H9 (cell line): ENCODE data around the gene SCTR. TPM values are rescaled to one million over a fixed set of nuclear protein-coding genes. Genes with fewer than 3 reads are reported as not detected.

Source experiments
- DNase-seq: peaks from one replicate; pipeline ENCODE4 v3.0.0-alpha.2; 2017
- H2AFZ ChIP-seq: one replicate; pipeline ENCODE4 v1.6.1; 2013; ENCODE audit warnings: mild to moderate bottlenecking, low read length, control low read depth, moderate library complexity
- H2AK5ac ChIP-seq: 2 replicates; pipeline ENCODE4 v1.6.1; 2013; ENCODE audit warnings: low read length, control low read depth, mixed read lengths; ENCODE audit not compliant: insufficient read length
- H2BK120ac ChIP-seq: one replicate; pipeline ENCODE4 v1.6.1; 2013; ENCODE audit warnings: low read depth, mild to moderate bottlenecking, low read length, control low read depth, inconsistent platforms; ENCODE audit not compliant: poor library complexity, severe bottlenecking
- H2BK12ac ChIP-seq: 2 replicates; pipeline ENCODE4 v1.6.1; 2013; ENCODE audit warnings: low read length, control low read depth, mixed read lengths, low read depth; ENCODE audit not compliant: insufficient read length
- H2BK15ac ChIP-seq: 2 replicates; pipeline ENCODE4 v1.6.1; 2013; ENCODE audit warnings: low read depth, low read length, control low read depth
- H2BK20ac ChIP-seq: one replicate; pipeline ENCODE4 v1.6.1; 2013; ENCODE audit warnings: low read depth, mild to moderate bottlenecking, low read length, control low read depth, inconsistent platforms; ENCODE audit not compliant: poor library complexity, severe bottlenecking
- H2BK5ac ChIP-seq: 2 replicates; pipeline ENCODE4 v1.6.1; 2013; ENCODE audit warnings: low read length, control low read depth, mixed read lengths; ENCODE audit not compliant: insufficient read length
- H3K14ac ChIP-seq: 2 replicates; pipeline ENCODE4 v1.6.1; 2013; ENCODE audit warnings: low read length, control low read depth; ENCODE audit not compliant: insufficient read depth
- H3K18ac ChIP-seq: 2 replicates; pipeline ENCODE4 v1.6.1; 2013; ENCODE audit warnings: low read depth, mild to moderate bottlenecking, mixed read lengths, low read length, control low read depth; ENCODE audit not compliant: insufficient read length
- H3K23ac ChIP-seq: 2 replicates; pipeline ENCODE4 v1.6.1; 2013; ENCODE audit warnings: low read length, control low read depth, mixed read lengths, low read depth; ENCODE audit not compliant: insufficient read length
- H3K23me2 ChIP-seq: 2 replicates; pipeline ENCODE4 v1.6.1; 2013; ENCODE audit warnings: low read depth, mild to moderate bottlenecking, mixed read lengths, low read length, control low read depth; ENCODE audit not compliant: insufficient read length, poor library complexity, severe bottlenecking
- H3K27ac ChIP-seq: 2 replicates; pipeline ENCODE4 v1.5.1; 2013; ENCODE audit warnings: low read length, control low read depth, mixed read lengths, low read depth; ENCODE audit not compliant: insufficient read length
- H3K27me3 ChIP-seq: 2 replicates; pipeline ENCODE4 v1.6.1; 2013; ENCODE audit warnings: low read length, control low read depth, inconsistent platforms; ENCODE audit not compliant: insufficient read depth
- H3K4ac ChIP-seq: 2 replicates; pipeline ENCODE4 v1.6.1; 2013; ENCODE audit warnings: low read depth, mild to moderate bottlenecking, control low read depth, inconsistent platforms, low read length, moderate library complexity
- H3K4me1 ChIP-seq: 2 replicates; pipeline ENCODE4 v1.6.1; 2013; ENCODE audit warnings: low read length, control low read depth, inconsistent platforms; ENCODE audit not compliant: insufficient read depth
- H3K4me2 ChIP-seq: 2 replicates; pipeline ENCODE4 v1.6.1; 2013; ENCODE audit warnings: low read length, control low read depth, mixed read lengths; ENCODE audit not compliant: insufficient read length, insufficient read depth
- H3K56ac ChIP-seq: 2 replicates; pipeline ENCODE4 v1.6.1; 2013; ENCODE audit warnings: low read depth, mild to moderate bottlenecking, mixed read lengths, low read length, control low read depth; ENCODE audit not compliant: insufficient read length
- H3K79me1 ChIP-seq: 2 replicates; pipeline ENCODE4 v1.6.1; 2013; ENCODE audit warnings: low read depth, mild to moderate bottlenecking, moderate library complexity, low read length, control low read depth, inconsistent platforms; ENCODE audit not compliant: insufficient read depth, poor library complexity, severe bottlenecking
- H3K79me2 ChIP-seq: 2 replicates; pipeline ENCODE4 v1.6.1; 2013; ENCODE audit warnings: low read length, control low read depth, inconsistent platforms; ENCODE audit not compliant: insufficient read depth
- H3K9ac ChIP-seq: 2 replicates; pipeline ENCODE4 v1.6.1; 2013; ENCODE audit warnings: low read length, control low read depth, mixed read lengths; ENCODE audit not compliant: insufficient read length; ENCODE audit errors: extremely low read depth
- H3K9me3 ChIP-seq: one replicate; pipeline ENCODE4 v1.6.1; 2013; ENCODE audit warnings: low read depth, low read length, inconsistent platforms; ENCODE audit not compliant: control insufficient read depth
- H3T11ph ChIP-seq: one replicate; pipeline ENCODE4 v1.6.1; 2013; ENCODE audit warnings: mild to moderate bottlenecking, low read length, control low read depth, inconsistent platforms
- H4K20me1 ChIP-seq: one replicate; pipeline ENCODE4 v1.6.1; 2013; ENCODE audit not compliant: control insufficient read depth, insufficient read length, insufficient read depth
- H4K5ac ChIP-seq: 2 replicates; pipeline ENCODE4 v1.6.1; 2013; ENCODE audit warnings: low read depth, mild to moderate bottlenecking, mixed read lengths, low read length, control low read depth; ENCODE audit not compliant: insufficient read length
- H4K8ac ChIP-seq: replicated peaks from 2 replicates; pipeline ENCODE4 v1.6.1; 2013; ENCODE audit warnings: low read length, control low read depth, mixed read lengths, low read depth; ENCODE audit not compliant: insufficient read length
- H4K91ac ChIP-seq: 2 replicates; pipeline ENCODE4 v1.6.1; 2013; ENCODE audit warnings: low read depth, mild to moderate bottlenecking, moderate library complexity, mixed read lengths, low read length, control low read depth; ENCODE audit not compliant: insufficient read length
- H3K27ac Mint-ChIP-seq, 3 experiments: 2 replicates in 2 of 3; 3 replicates in 1 of 3; pipeline ENCODE4 v1.8.0; 2020 to 2021; ENCODE audit warnings: mixed read lengths in 3 of 3, mild to moderate bottlenecking in 1 of 3, moderate library complexity in 1 of 3
- H3K27me3 Mint-ChIP-seq: 2 replicates; pipeline ENCODE4 v1.8.0; 2021; ENCODE audit warnings: low read depth, mild to moderate bottlenecking, moderate library complexity, mixed read lengths
- H3K36me3 Mint-ChIP-seq, 3 experiments: 2 replicates in 2 of 3; 3 replicates in 1 of 3; pipeline ENCODE4 v1.8.0; 2020 to 2021; ENCODE audit warnings: low read depth in 3 of 3, mixed read lengths in 3 of 3; ENCODE audit not compliant: insufficient read depth in 1 of 3
- H3K4me1 Mint-ChIP-seq, 2 experiments: 2 replicates each; pipeline ENCODE4 v1.8.0; 2020; ENCODE audit warnings: mixed read lengths in 2 of 2
- H3K4me3 Mint-ChIP-seq, 2 experiments: 2 replicates in 1 of 2; 3 replicates in 1 of 2; pipeline ENCODE4 v1.8.0; 2020 to 2021; ENCODE audit warnings: mild to moderate bottlenecking in 2 of 2, mixed read lengths in 2 of 2, moderate library complexity in 1 of 2
- H3K9me3 Mint-ChIP-seq, 2 experiments: 2 replicates in 1 of 2; 3 replicates in 1 of 2; pipeline ENCODE4 v1.8.0; 2020; ENCODE audit warnings: mild to moderate bottlenecking in 2 of 2, mixed read lengths in 2 of 2, moderate library complexity in 1 of 2
- CTCF ChIP-seq: fragments of 200-600 bp; sonication (generic); conservative IDR thresholded peaks from 3 replicates; pipeline ENCODE4 v1.8.0; 2021; ENCODE audit warnings: antibody characterized with exemption, mild to moderate bottlenecking
- WGBS: extraction: QIAGEN DNeasy Blood & Tissue Kit; methylation state at CpG from one replicate; pipeline ENCODE4 v1.1.7; 2013; ENCODE audit warnings: missing lambda C conversion rate, low lambda C conversion rate, mixed read lengths; ENCODE audit not compliant: insufficient read length; ENCODE audit errors: extremely low coverage; 5-methylcytosine and 5-hydroxymethylcytosine counted together
- total RNA-seq: library from RNA; stranded (reverse); gene quantifications from 2 replicates; pipeline ENCODE4 v1.2.1, GENCODE V29; 2021

SCTR gene
- total RNA-seq, 1 experiment from 2014 or later = not detected

- Histone ChIP-seq H2BK15ac (no peak overlapping the region), H3K23me2 (no peaks in the 10 kb centered on the region)
- peaks cover 6% of the 10 kb centered on the region for H3K27me3 Mint-ChIP-seq
These were observed 33.6 kb downstream of the SCTR start for GRCh38 chr2:119490653-119491195.

More at GRCh38 chr2:119490653-119491195, 33.6 kb downstream of the SCTR start:
- Histone ChIP-seq H4K20me1 (no peaks in the 10 kb centered on the region), H2BK120ac (no peak overlapping the region), H3K4ac (no peak overlapping the region; the same call in 1 of the 2 replicates), H3K4me1 (peaks cover 5% of the 10 kb centered on the region), H3K27ac (no peak overlapping the region), H4K91ac (no peak overlapping the region), H3K27me3 (no peaks in the 10 kb centered on the region), H3K79me1 (no peaks in the 10 kb centered on the region), H3K79me2 (no peaks in the 10 kb centered on the region), H4K8ac (no peak overlapping the region), H4K5ac (no peak overlapping the region), H2AFZ (no peak overlapping the region), H3K18ac (no peak overlapping the region), H3K4me2 (no peak overlapping the region), H3T11ph (no peak overlapping the region), H3K9ac (no peak overlapping the region), H3K9me3 (no peaks in the 10 kb centered on the region), H2BK12ac (no peak overlapping the region), H3K23ac (no peak overlapping the region), H2BK20ac (no peak overlapping the region), H3K14ac (no peak overlapping the region), H2AK5ac (no peak overlapping the region), H3K56ac (no peak overlapping the region), H2BK5ac (no peak overlapping the region)
- TF ChIP-seq CTCF = no peak
- H3K4me1 Mint-ChIP-seq = peaks cover 22 to 29% of the 10 kb centered on the region in 2 experiments
- H3K9me3 Mint-ChIP-seq = no peaks in the 10 kb centered on the region
- H3K36me3 Mint-ChIP-seq = no peaks in the 10 kb centered on the region
- no peak overlapping the region for H3K4me3 Mint-ChIP-seq
- no CpG with 5 or more reads among the region's 7 CpGs for WGBS
- DNase-seq = no peak
- H3K27ac Mint-ChIP-seq = no peak overlapping the region; a peak in 1 of 7 replicates
